Right lung (tissue), 5 donors: ENCODE measurements around the gene DLG3. TPM values are rescaled to one million over a fixed set of nuclear protein-coding genes. Genes with fewer than 3 reads are reported as not detected.

Source experiments
- DNase-seq, 2 donors: peaks; one replicate each; pipeline ENCODE4 v3.0.0-alpha.2; 2013
- polyA plus RNA-seq, 5 donors: library from polyadenylated mRNA; unstranded; fragments of 120-200 nt; gene quantifications; one replicate each; pipeline versions ENCODE4 v1.2.1 to v1.2.3, GENCODE V29; 2013; ENCODE audit warnings: inconsistent platforms in 1 of 5, low replicate concordance in 1 of 5; ENCODE audit not compliant: insufficient read length in 5 of 5, insufficient read depth in 1 of 5

The DLG3 gene
- polyA plus RNA-seq, 5 donors, result 42.3 to 56.3 (median 54.9) TPM

DNA sequence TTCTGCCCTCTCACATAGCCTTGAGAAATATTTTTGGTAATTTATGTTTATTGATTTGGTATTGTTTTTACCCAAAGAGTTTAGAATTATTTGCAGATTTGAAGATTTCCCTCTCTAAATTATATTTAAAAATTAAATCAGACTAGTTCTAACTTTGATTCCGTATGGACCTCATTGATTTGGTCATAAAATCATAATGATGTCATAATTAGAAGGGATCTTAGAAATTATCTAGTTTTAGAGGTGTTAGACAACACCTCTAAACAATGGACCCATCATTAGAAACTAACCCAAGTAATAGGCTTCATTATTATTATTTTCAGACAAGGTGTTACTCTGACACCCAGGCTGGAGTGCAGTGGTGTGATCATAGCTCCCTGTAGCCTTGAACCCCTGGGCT is 24.1 kb downstream of the DLG3 start:
- no peak for DNase-seq

DNA sequence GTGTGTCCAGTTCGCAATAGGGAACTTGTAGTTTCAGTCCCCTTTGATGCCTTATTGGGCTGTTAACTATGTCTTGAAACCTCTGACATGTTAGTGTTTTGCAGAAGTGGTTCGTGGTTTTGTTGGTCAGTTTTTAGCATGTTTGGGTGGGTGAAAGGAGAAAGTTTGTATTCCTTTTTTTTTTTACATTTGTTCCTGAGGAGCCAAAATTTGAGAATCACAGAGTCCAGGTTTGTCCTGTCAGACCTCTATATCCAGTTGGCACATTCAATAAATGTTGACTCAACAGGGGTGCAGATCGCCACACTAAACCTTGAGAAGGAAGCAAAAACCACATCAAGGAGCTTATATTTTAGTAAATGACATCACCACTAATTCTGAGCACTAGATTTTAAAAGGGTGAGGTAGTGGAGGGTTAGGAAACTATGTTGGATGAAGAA is 26.2 kb downstream of the DLG3 start:
- no peak for DNase-seq

- no peak for DNase-seq
Observed at GRCh38 chrX:70476166-70476933, 31.7 kb downstream of the DLG3 start.

GRCh38 chrX:70476934-70477733 is 32.5 kb downstream of the DLG3 start:
- DNase-seq, result no peak

DNA sequence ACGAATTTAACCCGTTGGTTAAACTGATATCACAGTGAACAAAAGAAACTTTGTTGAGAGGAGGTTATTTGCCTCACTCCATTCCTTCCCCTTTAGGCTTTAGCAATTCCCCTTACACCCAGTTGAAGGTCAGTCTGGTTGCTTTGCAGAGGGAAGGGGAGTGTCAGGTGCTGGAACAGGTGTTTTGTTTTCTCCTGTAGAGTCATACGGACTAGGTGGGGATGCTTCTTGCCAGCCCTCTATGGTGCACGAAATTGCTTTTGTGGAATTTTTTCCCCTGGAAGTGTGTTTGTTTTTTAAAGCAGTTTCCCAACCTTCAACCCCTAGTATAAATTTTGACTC is 33.1 kb downstream of the DLG3 start:
- no peak for DNase-seq

DNA sequence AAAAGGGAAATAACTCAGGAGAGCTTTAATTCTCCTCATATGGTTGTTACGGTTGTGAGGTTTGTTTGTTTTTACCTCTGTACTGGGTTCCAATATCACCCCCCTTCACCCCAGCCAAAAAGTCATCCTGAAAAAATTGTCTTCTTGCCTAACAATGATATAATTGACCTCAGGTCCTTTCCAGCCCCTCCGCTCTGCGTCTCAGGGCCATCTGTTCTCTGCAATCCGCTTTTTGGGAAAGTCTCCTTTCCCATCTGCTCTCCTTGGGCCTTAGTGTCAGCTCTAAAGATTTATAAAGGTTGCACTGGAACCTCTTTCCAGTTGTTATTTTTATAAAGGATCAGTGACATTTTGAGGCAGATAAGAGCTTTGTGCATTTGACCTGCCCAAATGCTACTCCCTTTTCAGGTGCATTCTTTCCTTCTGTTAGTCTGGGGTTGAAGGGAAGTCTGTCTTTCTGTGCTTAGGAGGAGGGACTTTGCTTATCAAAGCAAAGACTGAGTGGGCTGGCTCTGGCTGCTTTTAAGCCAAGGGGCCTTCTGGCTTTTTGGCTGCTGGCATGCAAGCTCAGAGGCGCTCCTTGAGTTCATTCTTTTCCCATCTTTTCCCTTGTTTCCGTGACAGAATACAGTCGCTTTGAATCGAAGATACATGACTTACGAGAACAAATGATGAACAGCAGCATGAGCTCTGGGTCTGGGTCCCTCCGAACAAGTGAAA is 34.1 kb downstream of the DLG3 start:
- no peak for DNase-seq

- DNase-seq, result no peak
Observed at GRCh38 chrX:70479247-70479921, 34.7 kb downstream of the DLG3 start.

- no peak for DNase-seq
Observed at GRCh38 chrX:70479922-70480659, 35.5 kb downstream of the DLG3 start.

GRCh38 chrX:70480660-70481018 is 36.0 kb downstream of the DLG3 start:
- no peak for DNase-seq

DNA sequence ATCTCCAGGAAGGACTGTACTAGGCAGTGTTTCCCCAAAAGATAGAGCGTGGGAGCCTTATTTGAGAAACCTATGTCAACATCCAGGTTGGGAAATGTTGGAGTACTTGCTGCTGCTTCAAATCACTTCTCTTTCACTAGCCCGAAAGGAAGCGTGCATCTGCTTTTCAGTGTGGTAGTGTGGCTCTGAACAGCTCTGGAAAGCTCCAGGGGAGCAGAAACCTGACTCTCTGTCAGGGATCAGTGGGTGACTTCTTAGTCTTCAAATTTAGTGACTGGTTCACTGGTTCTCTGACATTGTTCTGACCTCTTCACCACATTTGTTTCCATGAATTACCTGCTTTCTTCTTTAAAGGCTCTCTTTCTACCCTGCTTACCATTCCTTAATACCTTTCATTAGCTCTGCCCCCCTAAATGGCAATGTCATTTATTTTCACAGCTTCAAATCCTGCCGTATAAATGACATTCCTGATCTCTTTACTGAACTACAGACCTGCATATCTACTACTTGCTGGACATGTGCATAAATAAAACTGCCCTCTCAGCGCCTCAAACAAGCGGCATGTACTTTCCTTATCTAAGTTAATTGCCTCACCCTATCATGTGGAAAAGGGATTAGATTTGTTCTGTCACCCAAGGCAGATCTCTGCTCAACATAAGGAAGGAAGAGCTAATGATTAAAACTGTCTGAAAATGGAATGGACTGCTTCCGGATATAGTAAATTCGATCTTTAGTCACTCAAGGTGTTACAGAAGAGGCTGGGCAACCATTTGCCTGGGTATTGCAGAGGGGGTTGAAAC is 37.0 kb downstream of the DLG3 start:
- DNase-seq, result no peak

DNA sequence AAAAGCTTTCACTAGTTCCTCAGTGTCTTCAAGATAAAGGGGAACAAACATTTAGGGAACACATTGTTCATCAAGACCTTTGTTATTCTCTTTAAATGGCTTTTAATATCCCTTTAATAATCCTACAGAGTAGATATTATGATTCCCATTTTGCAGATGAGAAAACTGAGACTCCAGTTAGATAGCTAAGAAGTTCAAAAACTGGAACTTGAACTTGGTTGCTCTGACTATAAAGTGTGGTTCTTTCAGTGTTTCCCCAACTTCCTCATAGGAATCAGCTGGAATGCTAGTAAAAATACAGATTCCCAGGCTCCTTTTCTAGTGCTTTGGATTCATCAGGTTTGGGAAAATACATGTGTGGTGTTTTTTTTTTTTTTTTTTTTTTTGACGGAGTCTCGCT is 37.7 kb downstream of the DLG3 start:
- DNase-seq, result no peak

DNA sequence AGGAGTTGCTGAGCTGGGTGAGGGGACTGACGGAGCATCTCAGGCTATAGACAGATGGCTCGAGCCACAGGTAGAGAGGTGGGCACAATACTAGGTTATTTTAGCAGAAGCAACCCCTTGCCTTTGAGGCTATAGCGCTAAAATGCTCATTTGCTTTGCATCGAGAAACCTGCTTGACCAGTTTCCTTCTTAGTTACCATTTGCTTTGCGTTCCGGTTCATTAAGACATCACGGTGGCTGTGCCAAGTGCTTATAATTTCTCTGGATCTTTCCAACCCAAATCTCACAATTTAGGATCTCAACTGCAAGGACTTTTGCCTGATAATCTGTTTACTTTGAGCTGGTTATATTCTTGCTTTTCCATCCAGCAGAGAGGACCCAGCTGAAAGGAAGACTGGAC is 40.8 kb downstream of the DLG3 start:
- no peak for DNase-seq

GRCh38 chrX:70488856-70489255 is 44.2 kb downstream of the DLG3 start:
- DNase-seq, result no peak

GRCh38 chrX:70494441-70494840 is 49.8 kb downstream of the DLG3 start:
- no peak for DNase-seq

- no peak for DNase-seq
Observed at GRCh38 chrX:70496491-70496890, 51.9 kb downstream of the DLG3 start.

GRCh38 chrX:70497026-70497425 is 52.4 kb downstream of the DLG3 start:
- no peak for DNase-seq

- DNase-seq, result no peak
Observed at GRCh38 chrX:70498129-70498528, 53.5 kb downstream of the DLG3 start.

- no peak for DNase-seq
Observed at GRCh38 chrX:70500826-70501225, 56.2 kb downstream of the DLG3 start.

GRCh38 chrX:70504772-70505450 is 60.3 kb downstream of the DLG3 start:
- DNase-seq, result no peak

DNA sequence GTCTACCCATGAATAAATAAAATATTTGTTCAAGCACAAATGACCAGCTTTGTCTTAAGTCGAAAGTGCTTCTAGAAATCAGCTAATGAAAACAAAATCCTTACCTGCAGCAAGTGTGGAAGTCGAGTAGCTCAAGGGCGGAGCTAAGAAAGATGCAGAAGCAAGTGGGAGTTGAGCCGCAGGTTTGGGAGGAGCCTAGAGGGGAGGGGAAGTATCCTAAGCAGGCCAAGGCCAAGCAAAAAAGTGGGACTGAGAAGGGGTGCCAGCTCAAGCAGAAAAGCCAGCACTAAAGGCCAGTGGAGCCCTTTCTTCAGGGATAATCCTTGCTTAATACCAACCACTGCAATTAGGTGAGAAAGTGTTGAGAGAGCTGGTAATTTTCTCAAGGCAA is 60.8 kb downstream of the DLG3 start:
- no peak for DNase-seq
